ENCODE data around the gene STAT5B. TPM values are rescaled to one million over a fixed set of nuclear protein-coding genes. Genes with fewer than 3 reads are reported as not detected.
A peak's percentile ranks its signal among the peaks of the same experiment; 100 is the strongest.

Gene STAT5B
- total RNA-seq, 1 donor from 2014 or later, result 48.5 TPM

DNA sequence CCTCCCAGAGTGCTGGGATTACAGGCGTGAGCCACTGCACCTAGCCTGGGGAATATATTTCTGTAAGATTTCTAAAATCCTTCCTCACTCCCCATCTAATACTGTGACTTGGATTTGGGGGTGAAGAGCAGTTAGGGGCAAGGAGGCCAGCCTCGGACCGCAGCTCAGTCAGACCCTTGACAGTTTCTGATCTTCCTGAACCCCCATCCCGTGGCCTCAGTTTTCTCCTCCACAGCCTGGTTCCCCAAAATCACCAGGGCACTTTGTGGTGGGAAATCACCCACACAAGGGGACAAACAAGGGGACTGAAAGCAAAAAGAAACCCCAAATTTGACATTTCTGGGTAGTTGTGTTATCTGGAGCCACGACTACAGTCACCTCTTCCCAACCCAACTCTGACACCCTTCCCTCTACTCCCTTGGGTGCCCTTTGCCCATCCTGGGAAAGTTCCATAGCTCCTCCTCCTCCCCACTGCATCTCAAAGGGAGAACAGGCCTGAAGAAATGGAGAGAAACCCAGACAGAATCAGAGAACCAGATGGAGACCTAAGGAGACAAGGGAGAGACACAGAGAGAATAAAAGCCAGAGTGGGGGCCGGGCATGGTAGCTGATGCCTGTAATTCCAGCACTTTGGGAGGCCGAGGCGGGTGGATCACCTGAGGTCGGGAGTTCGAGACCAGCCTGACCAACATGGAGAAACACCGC is 9.3 kb upstream of the STAT5B start:
- DNase-seq (ENCODE audit: low read depth, low spot score), result no peak

GRCh38 chr17:42284566-42284965 is 8.4 kb upstream of the STAT5B start:
- no peak for DNase-seq (ENCODE audit: low read depth, low spot score)

- DNase-seq (ENCODE audit: low read depth, low spot score), result no peak
Measured at GRCh38 chr17:42284024-42284369, 7.8 kb upstream of the STAT5B start.

GRCh38 chr17:42283241-42284023 is 7.2 kb upstream of the STAT5B start:
- no peak for DNase-seq (ENCODE audit: low read depth, low spot score)

DNA sequence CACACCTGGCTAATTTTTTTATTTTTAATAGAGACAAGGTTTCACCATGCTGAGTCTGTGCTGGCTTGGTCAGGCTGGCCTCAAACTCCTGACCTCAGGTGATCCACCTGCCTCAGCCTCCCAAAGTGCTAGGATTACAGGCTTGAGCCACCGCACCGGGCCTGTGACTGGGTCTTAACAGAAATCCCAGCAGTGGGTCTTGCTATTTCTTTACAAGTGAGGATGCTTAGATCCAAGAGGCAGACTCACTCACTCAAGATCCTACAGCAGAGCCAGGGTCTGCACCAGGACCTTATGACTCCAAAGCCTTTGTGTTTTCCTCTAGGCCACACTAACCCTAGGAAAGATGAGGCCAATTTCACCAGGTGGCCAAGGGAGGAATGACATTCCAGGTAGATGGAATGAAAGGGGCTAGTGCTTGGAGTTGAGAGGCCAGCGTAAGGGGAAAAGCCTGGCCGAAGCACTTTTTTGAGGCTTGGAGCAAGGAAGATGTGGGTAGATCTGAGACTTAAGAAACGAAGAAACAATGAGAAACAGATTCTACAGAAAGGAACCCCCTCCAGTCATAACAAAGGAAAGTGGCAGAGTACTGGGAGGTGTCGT is 6.4 kb upstream of the STAT5B start:
- no peak for DNase-seq (ENCODE audit: low read depth, low spot score)

- DNase-seq (ENCODE audit: low read depth, low spot score), result no peak
Measured at GRCh38 chr17:42281571-42282096, 5.4 kb upstream of the STAT5B start.

DNA sequence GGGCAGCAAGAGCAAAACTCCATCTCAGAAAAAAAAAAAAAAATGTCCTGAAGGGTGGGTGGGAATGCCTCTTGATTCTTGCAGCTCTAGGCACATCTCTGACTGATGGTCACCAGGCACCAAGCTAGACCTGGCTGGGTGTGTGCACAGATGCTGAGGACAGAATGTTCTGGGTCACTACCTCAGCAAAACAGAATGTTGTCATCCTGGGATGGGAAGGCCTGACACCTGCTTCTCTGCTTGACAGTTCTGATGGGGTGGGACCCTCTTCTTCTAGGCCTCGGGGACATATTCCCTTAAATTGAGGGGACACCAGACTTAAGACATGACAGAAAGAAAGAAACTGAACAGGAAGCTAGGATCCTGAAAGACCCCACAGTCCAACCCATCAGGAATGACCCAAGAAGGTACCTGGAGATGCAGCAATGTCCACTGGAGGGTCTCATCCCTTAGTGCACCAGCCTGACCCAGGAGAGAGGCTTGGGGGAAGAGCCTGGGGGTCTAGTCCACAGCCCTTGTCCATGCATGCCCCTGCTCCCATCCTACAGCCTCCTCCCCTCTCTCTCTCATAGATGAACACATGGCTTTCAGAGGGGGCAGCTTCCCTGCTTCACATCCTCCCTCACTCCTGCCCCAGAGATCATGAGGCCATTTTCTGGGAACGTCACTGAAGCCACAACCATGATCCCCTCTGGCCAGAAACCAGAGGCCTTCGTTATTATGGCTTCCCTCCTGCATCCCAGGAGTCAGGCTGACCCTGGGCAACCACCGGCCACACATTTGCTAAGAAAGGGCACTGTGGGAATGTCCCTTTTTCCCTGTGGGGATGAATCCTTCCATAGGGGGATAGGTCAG is 3.8 kb upstream of the STAT5B start:
- DNase-seq (ENCODE audit: low read depth, low spot score), result no peak

- DNase-seq (ENCODE audit: low read depth, low spot score), result no peak
Measured at GRCh38 chr17:42277342-42277712, 1.1 kb upstream of the STAT5B start.

DNA sequence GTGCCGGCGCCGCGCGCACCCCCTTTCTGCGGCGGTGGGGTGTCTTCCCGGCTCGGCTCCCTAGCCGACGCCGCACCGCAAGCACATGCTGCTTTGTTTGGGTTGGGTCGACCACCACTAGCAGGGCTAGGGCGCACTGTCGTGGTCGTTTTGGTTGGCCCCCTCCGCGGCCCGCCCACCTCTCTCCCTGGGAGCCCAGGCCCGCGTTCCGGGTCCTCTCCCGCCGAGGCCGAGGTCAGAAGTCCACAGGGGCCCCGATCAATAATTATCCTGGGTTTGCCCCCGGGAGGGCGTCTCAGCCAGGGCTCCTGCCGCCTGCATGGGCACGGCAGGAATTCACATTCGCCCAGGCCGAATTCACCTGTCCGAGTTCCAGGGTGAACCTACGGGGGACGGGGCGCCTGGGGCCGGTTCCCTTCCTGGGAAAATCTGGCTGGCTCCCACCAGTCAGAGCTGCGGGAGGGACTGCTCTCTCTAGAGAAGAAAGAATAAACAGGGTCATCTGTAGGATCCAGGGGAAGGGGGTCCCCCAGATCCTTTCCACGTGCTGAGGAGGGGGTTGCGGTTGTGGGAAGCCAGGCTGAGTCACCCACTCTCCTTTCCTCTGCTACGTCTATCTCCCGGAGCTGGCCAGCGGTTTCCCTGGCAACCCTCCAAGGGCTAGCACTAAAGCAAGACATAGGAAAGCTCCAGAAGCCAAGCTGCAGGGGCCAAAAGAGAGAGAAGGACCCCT is 584 bp upstream of the STAT5B start:
- DNase-seq (ENCODE audit: low read depth, low spot score), result peak; percentile 55

DNA sequence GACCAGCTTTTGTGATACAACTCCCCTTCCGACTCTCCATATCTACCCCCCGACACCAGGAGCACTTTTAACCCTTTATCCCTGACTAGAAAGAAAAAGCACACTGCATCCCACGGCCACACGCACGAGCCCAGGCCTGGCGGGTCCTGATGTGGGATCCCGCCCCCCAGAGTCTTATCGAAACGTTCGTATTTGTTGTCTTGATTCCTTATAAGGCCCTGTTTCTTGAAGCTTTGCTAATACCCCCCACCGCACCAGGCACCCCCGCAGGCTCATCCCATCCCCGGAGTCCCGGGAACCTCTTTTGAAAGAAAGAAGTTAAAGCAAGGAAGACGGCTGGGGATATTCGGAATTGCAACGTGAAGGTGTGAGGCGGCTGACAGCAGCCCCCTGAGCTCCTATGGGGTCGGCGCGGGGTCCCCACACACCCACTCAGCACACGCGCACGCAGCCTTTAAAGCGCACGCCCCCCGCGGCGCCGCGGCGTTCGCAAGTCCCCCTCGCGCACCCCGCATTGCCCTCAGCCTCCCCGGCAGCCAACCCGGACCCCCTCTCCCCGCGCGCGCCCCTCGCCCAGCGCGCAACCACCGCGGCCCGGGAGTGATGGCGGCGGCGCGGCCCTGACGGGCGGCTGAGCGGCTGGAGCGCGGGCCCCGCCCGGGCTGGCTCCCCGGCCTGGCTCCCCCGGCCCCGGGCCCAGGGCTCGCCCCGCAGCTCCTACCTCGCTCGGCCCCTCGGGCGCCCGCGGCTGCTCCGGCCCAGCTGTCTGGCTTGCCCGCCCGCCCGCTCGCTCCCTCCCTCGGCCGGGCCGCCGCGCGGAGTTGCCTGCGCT is 448 bp downstream of the STAT5B start:
- DNase-seq (ENCODE audit: low read depth, low spot score), result no peak

- no peak for DNase-seq (ENCODE audit: low read depth, low spot score)
Measured at GRCh38 chr17:42274812-42275526, 1.2 kb downstream of the STAT5B start.

DNA sequence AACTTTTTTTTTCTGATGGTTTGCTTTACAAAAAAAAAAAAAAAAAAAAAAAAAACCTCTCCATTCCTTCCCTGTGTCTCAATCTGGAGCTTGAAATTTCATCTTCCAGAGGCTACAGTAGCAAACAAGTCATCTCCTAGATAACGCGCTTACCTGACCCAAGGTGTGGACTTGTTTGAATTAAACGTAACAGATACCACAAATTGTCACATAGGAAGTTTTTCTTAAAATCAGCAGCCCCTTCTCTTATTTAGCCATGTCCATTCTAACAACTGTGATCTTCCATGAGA is 2.0 kb downstream of the STAT5B start:
- no peak for DNase-seq (ENCODE audit: low read depth, low spot score)

DNA sequence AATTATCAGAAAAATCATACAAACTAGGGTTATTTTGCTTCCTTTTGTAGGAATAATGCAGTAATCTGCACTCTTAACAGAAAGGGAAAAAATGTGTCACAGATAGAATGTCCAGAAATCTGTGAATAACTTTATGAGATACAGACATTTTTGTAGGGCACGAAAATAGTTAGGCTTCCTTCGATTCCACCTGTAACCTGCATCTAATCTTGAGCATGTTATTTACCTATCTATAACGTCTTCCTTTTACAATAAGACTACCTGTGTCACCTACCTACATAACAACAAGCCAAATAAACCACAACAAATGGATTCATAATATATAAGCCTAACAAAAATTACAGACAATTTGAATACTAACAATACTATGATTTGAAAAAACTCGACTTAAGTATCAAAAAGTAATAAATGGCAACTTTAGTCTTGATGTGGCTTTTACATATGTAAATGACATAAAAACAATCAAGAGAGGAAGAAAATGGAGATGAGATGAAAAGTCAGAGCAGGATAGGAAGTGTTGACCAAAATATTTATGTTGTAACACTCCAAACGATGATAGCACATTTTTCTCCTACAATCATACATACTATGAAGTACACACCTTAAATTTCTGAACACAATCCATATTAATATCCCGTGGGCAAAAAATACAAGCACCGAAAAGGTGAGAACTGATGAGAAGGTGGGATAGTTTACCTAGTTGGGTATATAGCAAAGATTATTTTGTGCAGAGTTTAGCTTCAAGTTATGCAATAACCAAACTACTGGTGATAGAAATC is 2.5 kb downstream of the STAT5B start:
- DNase-seq (ENCODE audit: low read depth, low spot score), result no peak

GRCh38 chr17:42272162-42272907 is 3.9 kb downstream of the STAT5B start:
- DNase-seq (ENCODE audit: low read depth, low spot score), result no peak

GRCh38 chr17:42271779-42272035 is 4.5 kb downstream of the STAT5B start:
- DNase-seq (ENCODE audit: low read depth, low spot score), result no peak

GRCh38 chr17:42271006-42271778 is 5.0 kb downstream of the STAT5B start:
- DNase-seq (ENCODE audit: low read depth, low spot score), result no peak

DNA sequence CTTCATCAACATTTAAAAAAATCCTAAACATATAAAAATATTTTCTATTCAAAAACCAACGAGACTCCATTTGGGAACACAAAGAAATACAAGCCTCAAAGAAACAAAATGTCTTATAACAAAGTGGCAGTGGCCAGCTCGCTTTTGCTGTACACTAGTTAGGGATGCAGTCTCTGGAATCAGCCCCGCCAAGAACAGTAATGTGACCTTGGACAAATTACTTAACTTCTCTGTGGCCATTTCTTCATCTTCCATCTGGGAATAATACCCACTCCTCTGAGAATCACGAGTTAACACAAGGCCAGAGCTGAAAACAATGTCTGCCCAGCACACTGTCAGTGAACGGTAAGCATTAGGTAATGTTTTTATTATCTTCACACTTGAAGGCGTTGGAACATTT is 5.6 kb downstream of the STAT5B start:
- DNase-seq (ENCODE audit: low read depth, low spot score), result no peak

- no peak for DNase-seq (ENCODE audit: low read depth, low spot score)
Measured at GRCh38 chr17:42270170-42270535, 6.0 kb downstream of the STAT5B start.
